ENCODE measurements around the gene DIMT1. TPM values are rescaled to one million over a fixed set of nuclear protein-coding genes. Genes with fewer than 3 reads are reported as not detected.

DIMT1 gene
- total RNA-seq, 1 donor from 2014 or later: 8.6 TPM

DNA sequence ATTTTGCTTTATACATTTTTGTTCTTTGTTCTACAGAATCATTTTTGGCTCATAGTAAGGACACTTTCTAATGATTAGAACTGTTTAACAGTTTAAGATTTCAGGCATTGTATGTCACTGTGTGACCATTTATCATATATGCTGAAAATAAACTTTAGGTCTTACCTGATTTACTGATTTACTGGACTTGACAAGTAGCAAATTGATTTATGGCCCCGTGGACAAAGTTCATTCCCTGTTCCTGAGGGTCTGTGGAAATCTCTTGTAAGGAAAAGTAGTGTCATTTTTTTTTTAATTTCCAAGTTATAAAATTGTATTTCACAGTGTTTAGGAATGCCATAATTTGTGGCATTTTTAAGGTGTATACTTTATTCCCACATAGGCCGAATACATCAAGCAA lies 57.0 kb downstream of the DIMT1 start:
- no peak overlapping the region for H3K4me3 ChIP-seq
- intact Hi-C loops (cut with DNase I): no loop called here

DNA sequence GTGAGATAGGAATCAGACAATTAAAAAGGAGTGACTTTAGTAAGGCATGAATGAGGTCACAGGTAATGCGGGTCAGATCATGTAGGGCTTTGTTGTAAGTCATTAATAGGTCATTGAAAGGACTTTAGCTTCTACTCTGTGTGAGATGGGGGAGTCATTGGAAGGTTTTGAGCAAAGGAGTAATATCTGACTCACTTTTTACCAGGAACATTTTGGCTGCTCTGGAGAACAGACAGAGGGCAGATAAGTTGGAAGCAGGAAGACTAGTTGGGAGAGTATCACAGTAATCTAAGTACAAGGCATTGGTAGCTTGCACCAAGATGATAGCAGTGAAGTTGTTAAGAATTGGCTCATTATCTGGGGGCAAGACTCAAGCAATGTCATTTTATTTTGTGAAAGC lies 60.3 kb downstream of the DIMT1 start:
- H3K27me3 ChIP-seq: no peaks in the 10 kb centered on the region
- DNase-seq (ENCODE audit: low spot score in 2 of 2): no peak
- H3K9me3 ChIP-seq: no peaks in the 10 kb centered on the region
- no peaks in the 10 kb centered on the region for H3K4me1 ChIP-seq
- TF ChIP-seq, protein P1, sequence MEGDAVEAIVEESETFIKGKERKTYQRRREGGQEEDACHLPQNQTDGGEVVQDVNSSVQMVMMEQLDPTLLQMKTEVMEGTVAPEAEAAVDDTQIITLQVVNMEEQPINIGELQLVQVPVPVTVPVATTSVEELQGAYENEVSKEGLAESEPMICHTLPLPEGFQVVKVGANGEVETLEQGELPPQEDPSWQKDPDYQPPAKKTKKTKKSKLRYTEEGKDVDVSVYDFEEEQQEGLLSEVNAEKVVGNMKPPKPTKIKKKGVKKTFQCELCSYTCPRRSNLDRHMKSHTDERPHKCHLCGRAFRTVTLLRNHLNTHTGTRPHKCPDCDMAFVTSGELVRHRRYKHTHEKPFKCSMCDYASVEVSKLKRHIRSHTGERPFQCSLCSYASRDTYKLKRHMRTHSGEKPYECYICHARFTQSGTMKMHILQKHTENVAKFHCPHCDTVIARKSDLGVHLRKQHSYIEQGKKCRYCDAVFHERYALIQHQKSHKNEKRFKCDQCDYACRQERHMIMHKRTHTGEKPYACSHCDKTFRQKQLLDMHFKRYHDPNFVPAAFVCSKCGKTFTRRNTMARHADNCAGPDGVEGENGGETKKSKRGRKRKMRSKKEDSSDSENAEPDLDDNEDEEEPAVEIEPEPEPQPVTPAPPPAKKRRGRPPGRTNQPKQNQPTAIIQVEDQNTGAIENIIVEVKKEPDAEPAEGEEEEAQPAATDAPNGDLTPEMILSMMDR (IDR thresholded peaks at IDR 0.05): no peak
- no peak overlapping the region for H3K27ac ChIP-seq
- intact Hi-C loops (cut with DNase I): no loop called here
- peaks cover 0 to 4% of the 10 kb centered on the region in 2 donors for H3K36me3 ChIP-seq
- no peak overlapping the region for H3K4me3 ChIP-seq

More for the DNA sequence above, 57.0 kb downstream of the DIMT1 start:
- Histone ChIP-seq H3K4me1 (no peaks in the 10 kb centered on the region), H3K36me3 (peaks cover 5 to 9% of the 10 kb centered on the region in 2 donors), H3K9me3 (no peaks in the 10 kb centered on the region), H3K27me3 (no peaks in the 10 kb centered on the region), H3K27ac (no peak overlapping the region)
- DNase-seq (ENCODE audit: low spot score in 2 of 2): no peak
- TF ChIP-seq, protein P1 (IDR thresholded peaks at IDR 0.05): no peak

DNA sequence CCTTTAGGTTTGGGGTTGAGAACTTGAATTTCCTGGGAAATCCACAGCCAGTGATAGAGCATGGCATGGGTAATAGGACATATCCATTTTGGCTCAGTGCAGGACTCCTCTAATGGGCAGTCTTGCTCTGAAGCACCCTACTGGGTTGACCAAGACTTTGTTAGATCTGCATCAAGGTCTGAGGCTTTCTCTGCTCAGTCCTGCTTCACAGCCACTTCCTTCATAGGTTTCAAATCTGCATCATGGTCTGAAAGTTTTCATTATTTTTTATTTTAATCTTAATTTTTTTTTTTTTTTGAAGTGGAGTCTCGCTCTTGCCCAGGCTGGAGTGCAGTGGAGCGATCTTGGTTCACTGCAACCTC lies 61.2 kb downstream of the DIMT1 start:
- Histone ChIP-seq H3K4me3 (no peak overlapping the region), H3K36me3 (no peaks in the 10 kb centered on the region), H3K4me1 (no peaks in the 10 kb centered on the region), H3K27ac (no peak overlapping the region), H3K9me3 (no peaks in the 10 kb centered on the region), H3K27me3 (no peaks in the 10 kb centered on the region)
- TF ChIP-seq, protein P1 (IDR thresholded peaks at IDR 0.05): no peak
- DNase-seq (ENCODE audit: low spot score in 2 of 2): no peak
- intact Hi-C loops (cut with DNase I): no loop called here

DNA sequence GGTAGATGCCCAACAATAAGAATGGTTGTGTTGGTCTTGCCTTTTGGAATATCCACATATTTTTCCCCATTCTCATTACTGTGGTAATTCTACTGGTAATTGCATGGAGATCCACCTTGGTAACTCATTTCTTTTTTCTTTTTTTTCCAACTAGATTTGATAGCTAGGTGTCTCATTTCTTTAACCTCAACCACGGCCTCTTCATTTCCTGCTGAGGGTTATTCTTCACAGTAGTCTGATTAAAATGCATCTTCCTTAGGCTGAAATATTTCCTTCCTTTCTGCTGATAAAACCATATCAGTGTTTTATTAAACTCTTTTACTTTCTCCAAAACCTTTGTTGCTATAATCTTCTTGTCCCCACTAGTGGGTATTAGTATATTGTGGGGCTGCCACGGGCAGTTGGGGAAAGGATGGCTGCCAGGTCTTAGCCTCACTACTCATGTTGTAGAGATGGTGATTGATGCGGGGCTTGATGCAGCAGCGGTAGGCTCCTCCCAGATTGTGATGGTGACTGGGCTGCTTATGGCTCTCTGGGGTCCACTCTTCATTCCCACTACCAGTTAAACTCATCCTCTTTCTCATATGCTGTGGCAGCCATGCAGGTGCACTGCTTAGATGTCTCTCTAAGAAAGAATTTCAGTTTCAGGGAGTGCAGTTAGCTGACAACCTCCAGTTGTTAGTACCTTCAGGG lies 61.8 kb downstream of the DIMT1 start:
- Histone ChIP-seq H3K27me3 (no peaks in the 10 kb centered on the region), H3K4me3 (no peak overlapping the region), H3K9me3 (no peaks in the 10 kb centered on the region), H3K36me3 (no peaks in the 10 kb centered on the region), H3K27ac (no peak overlapping the region), H3K4me1 (no peaks in the 10 kb centered on the region)
- no peak for DNase-seq (ENCODE audit: low spot score in 2 of 2)
- intact Hi-C loops (cut with DNase I): no loop called here
- TF ChIP-seq, protein P1 (IDR thresholded peaks at IDR 0.05): no peak

DNA sequence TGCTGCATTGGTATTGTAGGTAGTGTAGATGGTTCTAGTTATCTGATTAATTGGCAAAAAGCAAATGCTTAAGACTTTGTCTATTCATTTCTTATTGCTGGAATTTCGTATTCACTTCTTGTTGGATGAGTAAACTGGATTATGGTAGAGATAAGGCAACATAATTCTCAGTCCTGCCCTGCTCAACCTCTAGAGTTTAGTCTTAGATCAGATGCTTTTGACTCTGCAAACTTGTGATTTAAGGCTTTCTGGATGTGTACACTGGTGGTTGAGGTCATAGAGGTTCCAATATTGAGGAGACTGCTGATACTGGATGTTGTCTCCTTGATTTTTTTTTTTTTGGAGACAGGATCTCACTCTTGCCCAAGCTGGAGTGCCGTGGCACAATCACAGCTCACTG lies 62.7 kb downstream of the DIMT1 start:
- no peaks in the 10 kb centered on the region for H3K9me3 ChIP-seq
- H3K4me1 ChIP-seq: no peaks in the 10 kb centered on the region
- no peak overlapping the region for H3K27ac ChIP-seq
- H3K4me3 ChIP-seq: no peak overlapping the region
- intact Hi-C loops (cut with DNase I): no loop called here
- no peak for DNase-seq (ENCODE audit: low spot score in 2 of 2)
- H3K36me3 ChIP-seq: no peaks in the 10 kb centered on the region
- no peaks in the 10 kb centered on the region for H3K27me3 ChIP-seq
- TF ChIP-seq, protein P1 (IDR thresholded peaks at IDR 0.05): no peak

DNA sequence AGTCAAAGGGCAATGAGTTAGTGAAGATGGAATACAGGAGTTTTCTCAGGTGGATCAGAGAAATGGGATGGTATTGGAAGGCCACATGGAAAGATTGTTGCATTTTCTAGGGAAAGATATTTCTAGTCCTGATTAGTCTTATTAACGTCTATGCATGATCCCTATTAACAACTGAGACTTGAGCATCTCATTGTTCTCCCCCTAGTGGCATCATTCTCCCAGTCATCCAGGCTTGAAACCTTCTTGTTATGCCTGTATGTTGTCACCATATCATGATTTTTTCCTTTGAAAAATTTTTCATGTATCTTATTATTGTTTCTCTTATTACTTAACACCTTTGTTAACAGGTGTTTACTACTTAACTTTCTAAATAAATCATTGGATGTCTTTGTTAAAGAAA lies 63.3 kb downstream of the DIMT1 start:
- Histone ChIP-seq H3K27ac (no peak overlapping the region), H3K36me3 (no peaks in the 10 kb centered on the region), H3K4me3 (no peak overlapping the region), H3K9me3 (no peaks in the 10 kb centered on the region), H3K4me1 (no peaks in the 10 kb centered on the region), H3K27me3 (no peaks in the 10 kb centered on the region)
- no peak for DNase-seq (ENCODE audit: low spot score in 2 of 2)
- TF ChIP-seq, protein P1 (IDR thresholded peaks at IDR 0.05): peak in 2 of 3 experiments; percentile 11 to 17
- intact Hi-C loops (cut with DNase I): no loop called here
